Fibroblast of lung (primary cell): ENCODE data around the gene FZR1. TPM values are rescaled to one million over a fixed set of nuclear protein-coding genes. Genes with fewer than 3 reads are reported as not detected.
A peak's percentile ranks its signal among the peaks of the same experiment; 100 is the strongest.

Experiments used
- DNase-seq, 2 donors: peaks; one replicate each; pipeline versions ENCODE4 v3.0.0 to v3.0.0-alpha.2; 2010; ENCODE audit warnings: low read depth in 2 of 2
- H2AFZ ChIP-seq: 2 replicates; pipeline ENCODE4 v1.5.1; 2012; ENCODE audit warnings: low read length, control low read depth, inconsistent platforms
- H3K27ac ChIP-seq: 2 replicates; pipeline ENCODE4 v1.5.1; 2011; ENCODE audit warnings: low read length, control low read depth; ENCODE audit not compliant: insufficient read depth
- H3K27me3 ChIP-seq: 2 replicates; pipeline ENCODE4 v1.5.1; 2011; ENCODE audit warnings: mild to moderate bottlenecking, low read length; ENCODE audit not compliant: control insufficient read depth, insufficient read depth
- H3K36me3 ChIP-seq: 2 replicates; pipeline ENCODE4 v1.5.1; 2011; ENCODE audit warnings: low read length; ENCODE audit not compliant: control insufficient read depth, insufficient read depth
- H3K4me1 ChIP-seq: 2 replicates; pipeline ENCODE4 v1.5.1; 2011; ENCODE audit warnings: low read length; ENCODE audit not compliant: control insufficient read depth, insufficient read depth; ENCODE audit errors: extremely low read depth
- H3K4me2 ChIP-seq: 2 replicates; pipeline ENCODE4 v1.5.1; 2011; ENCODE audit warnings: low read length, control low read depth; ENCODE audit not compliant: insufficient read depth; ENCODE audit errors: extremely low read depth
- H3K4me3 ChIP-seq, 4 experiments: fragments of 200-600 bp in 1 of 4; sonication (generic) in 1 of 4; replicated peaks in 1 of 4; 2 replicates each; pipeline ENCODE4 v1.5.1; 2011 to 2016; ENCODE audit warnings: low read length in 4 of 4, low read depth in 3 of 4, mild to moderate bottlenecking in 3 of 4, control low read depth in 2 of 4, inconsistent platforms in 1 of 4, mixed read lengths in 1 of 4; ENCODE audit not compliant: insufficient read depth in 1 of 4; ENCODE audit errors: control extremely low read depth in 1 of 4
- H3K79me2 ChIP-seq: 2 replicates; pipeline ENCODE4 v1.5.1; 2012; ENCODE audit warnings: mild to moderate bottlenecking, low read length, inconsistent platforms; ENCODE audit not compliant: control insufficient read depth, insufficient read depth
- H3K9ac ChIP-seq: 2 replicates; pipeline ENCODE4 v1.5.1; 2011; ENCODE audit warnings: mild to moderate bottlenecking, low read length, control low read depth; ENCODE audit not compliant: insufficient read depth
- H3K9me3 ChIP-seq: 2 replicates; pipeline ENCODE4 v1.5.1; 2012; ENCODE audit warnings: low read depth, low read length; ENCODE audit not compliant: control insufficient read depth, insufficient read depth
- H4K20me1 ChIP-seq: 2 replicates; pipeline ENCODE4 v1.5.1; 2011; ENCODE audit warnings: low read length; ENCODE audit not compliant: control insufficient read depth, insufficient read depth; ENCODE audit errors: extremely low read depth
- CTCF ChIP-seq, 2 donors: IDR thresholded peaks in 1 of 2; conservative IDR thresholded peaks in 1 of 2; 1 replicate in 1 of 2; 2 replicates in 1 of 2; pipeline ENCODE4 v1.5.1; 2011 to 2012; ENCODE audit warnings: low read length in 2 of 2, control low read depth in 1 of 2, inconsistent platforms in 1 of 2, low read depth in 1 of 2, mild to moderate bottlenecking in 1 of 2
- EZH2 ChIP-seq: IDR thresholded peaks from 2 replicates; pipeline ENCODE4 v1.5.1; 2012; ENCODE audit warnings: low read length, control low read depth, mild to moderate bottlenecking; ENCODE audit errors: missing control alignments
- polyA plus RNA-seq, 2 donors: library from polyadenylated mRNA; depleted of rRNA in 1 of 2; stranded (reverse) in 1 of 2; unstranded in 1 of 2; fragments of >200 nt; gene quantifications; 2 replicates each; pipeline ENCODE4 v1.2.1, GENCODE V29; 2011 to 2012; ENCODE audit warnings: missing spikeins in 1 of 2
- total RNA-seq: library from RNA; depleted of rRNA; stranded (reverse); fragments of >200 nt; gene quantifications from 2 replicates; pipeline ENCODE4 v1.2.1, GENCODE V29; 2014

FZR1 gene
- total and polyA plus RNA-seq, 2 donors (not counting 1 experiment from before 2014, with no cell fraction given): 15.0 to 38.0 TPM

GRCh38 chr19:3458229-3459088, 47.7 kb upstream of the FZR1 start:
- Histone ChIP-seq H3K27me3 (no peaks in the 10 kb centered on the region), H3K27ac (peak overlapping the region; percentile 85), H4K20me1 (no peaks in the 10 kb centered on the region), H2AFZ (no peak overlapping the region), H3K9me3 (no peaks in the 10 kb centered on the region), H3K79me2 (peaks cover 27% of the 10 kb centered on the region), H3K9ac (no peak overlapping the region), H3K4me2 (no peak overlapping the region), H3K4me3 (no peak overlapping the region), H3K4me1 (peaks cover 20% of the 10 kb centered on the region), H3K36me3 (peaks cover 28% of the 10 kb centered on the region)
- TF ChIP-seq CTCF (conservative IDR thresholded peaks at IDR 0.05 in 1 of 2, IDR thresholded peaks at IDR 0.05 in 1 of 2; ENCODE audit: low read depth in 1 of 2, low read length in 2 of 2) (no peak), EZH2 (no peak)
- DNase-seq: peak; percentile 36 to 69

GRCh38 chr19:3459089-3459881, 46.8 kb upstream of the FZR1 start:
- Histone ChIP-seq H3K9ac (peak overlapping the region; percentile 60), H4K20me1 (no peaks in the 10 kb centered on the region), H3K79me2 (peaks cover 21% of the 10 kb centered on the region)

More at GRCh38 chr19:3459089-3459881, 46.8 kb upstream of the FZR1 start:
- Histone ChIP-seq H3K9me3 (no peaks in the 10 kb centered on the region), H3K36me3 (peaks cover 22% of the 10 kb centered on the region), H2AFZ (no peak overlapping the region), H3K4me2 (peak overlapping the region; percentile 32), H3K27ac (peak overlapping the region; percentile 85), H3K27me3 (no peaks in the 10 kb centered on the region), H3K4me1 (peaks cover 20% of the 10 kb centered on the region), H3K4me3 (no peak overlapping the region)
- DNase-seq: peak; percentile 95 to 97
- TF ChIP-seq CTCF (conservative IDR thresholded peaks at IDR 0.05 in 1 of 2, IDR thresholded peaks at IDR 0.05 in 1 of 2; ENCODE audit: low read depth in 1 of 2, low read length in 2 of 2) (no peak), EZH2 (no peak)
